GF-D8 (cell line): ENCODE data around the gene GJA1.
"Not testable (repeated sequence)": the region's sequence is repeated elsewhere in the genome, so short reads cannot be mapped to it uniquely, and the experiment has no call there.

Source experiments
- DNase-seq: peaks from one replicate; lab custom pipeline; 2025; lab: John Stamatoyannopoulos, UW

Gene GJA1

GRCh38 chr6:121437851-121438651 lies 2.6 kb downstream of the GJA1 start:
- DNase-seq = no peak

DNA sequence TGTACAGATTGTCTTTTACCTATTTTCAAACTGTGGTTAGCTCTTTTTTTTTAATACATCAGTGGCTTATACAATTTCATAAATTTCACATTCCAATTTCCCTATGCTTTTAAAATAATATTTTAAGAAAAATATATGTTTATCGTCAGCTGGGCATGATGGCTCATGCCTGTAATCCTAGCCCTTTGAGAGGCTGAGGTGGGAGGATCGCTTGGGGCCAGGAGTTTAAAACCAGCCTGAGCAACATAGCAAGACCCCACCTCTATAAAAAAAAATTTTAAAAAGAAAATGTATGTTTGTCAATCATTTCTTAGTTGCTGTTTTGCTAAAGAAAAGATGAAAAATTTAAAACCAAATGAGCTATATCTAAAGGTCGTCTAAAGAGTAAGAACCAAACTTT lies 3.4 kb downstream of the GJA1 start:
- DNase-seq = no peak

DNA sequence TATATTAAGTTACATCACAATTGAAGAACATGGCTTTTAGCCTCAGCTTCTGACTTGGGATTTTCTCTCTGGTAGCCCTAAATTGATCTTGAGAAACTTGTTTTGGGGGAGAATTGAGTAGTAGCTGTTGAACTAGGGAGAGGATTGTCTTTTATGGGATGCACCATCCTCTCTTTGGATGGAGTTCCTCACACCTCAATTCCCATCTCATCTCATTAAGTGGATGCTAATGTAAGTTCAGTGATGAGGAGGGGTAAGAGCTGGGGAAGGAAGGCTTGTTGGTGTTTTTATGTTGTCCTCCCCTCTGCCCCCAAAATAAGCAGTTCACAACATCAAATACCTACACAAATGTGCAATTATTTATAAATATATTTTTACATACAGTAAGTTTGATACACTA lies 4.0 kb downstream of the GJA1 start:
- no peak for DNase-seq

- DNase-seq = no peak
Observed at GRCh38 chr6:121439926-121440325, 4.5 kb downstream of the GJA1 start.

DNA sequence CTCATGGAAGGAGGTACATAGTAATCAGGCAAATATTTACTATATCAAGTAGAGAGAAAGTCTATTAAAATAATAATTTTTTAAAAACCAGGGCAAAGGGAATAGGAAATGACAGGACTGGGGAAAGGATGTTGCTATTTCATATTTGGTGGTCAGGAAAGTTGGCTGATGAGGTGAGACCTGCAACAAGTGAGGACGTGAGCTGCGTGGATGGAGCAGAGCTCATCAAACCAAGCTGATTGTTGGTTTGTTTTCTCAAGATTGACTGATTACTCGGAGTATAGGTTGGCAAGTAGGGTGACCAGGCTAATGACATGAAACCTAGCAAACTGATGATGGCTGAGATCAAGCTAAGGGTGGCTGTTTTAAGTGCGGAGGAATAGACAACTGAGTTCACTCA lies 6.0 kb downstream of the GJA1 start:
- DNase-seq = no peak

- no peak for DNase-seq
Observed at GRCh38 chr6:121442576-121442975, 7.1 kb downstream of the GJA1 start.

DNA sequence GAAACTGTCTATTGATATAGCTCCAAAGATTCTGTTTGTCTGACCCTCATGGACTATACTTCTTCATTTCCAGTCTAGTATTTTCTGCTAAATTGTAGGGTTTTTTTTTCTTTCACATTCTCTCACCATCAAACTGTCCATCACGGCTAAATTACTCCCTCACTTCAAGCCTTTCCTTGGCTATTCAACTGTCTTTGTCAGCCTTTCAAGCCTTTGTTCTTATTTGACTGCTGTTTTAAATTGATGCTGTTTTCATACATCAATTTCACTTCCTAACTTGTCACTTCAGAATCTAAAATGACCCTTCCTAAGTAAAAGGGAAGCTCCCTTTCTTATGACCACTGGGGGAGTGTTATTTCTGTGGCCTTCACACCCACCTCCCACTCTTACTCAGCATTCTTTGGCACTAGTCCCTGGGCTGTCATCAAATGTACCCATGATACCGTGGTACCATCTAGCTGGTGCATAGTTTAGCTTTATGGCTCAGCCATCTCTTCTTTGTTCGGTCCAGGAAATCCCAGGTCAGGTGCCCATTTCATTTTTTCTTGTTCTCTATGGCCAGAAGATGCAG lies 8.6 kb downstream of the GJA1 start:
- no peak for DNase-seq

- DNase-seq = not testable (repeated sequence)
Observed at GRCh38 chr6:121446705-121447104, 11.3 kb downstream of the GJA1 start.

GRCh38 chr6:121447746-121448145 lies 12.3 kb downstream of the GJA1 start:
- not testable (repeated sequence) for DNase-seq

GRCh38 chr6:121448528-121448927 lies 13.1 kb downstream of the GJA1 start:
- not testable (repeated sequence) for DNase-seq

DNA sequence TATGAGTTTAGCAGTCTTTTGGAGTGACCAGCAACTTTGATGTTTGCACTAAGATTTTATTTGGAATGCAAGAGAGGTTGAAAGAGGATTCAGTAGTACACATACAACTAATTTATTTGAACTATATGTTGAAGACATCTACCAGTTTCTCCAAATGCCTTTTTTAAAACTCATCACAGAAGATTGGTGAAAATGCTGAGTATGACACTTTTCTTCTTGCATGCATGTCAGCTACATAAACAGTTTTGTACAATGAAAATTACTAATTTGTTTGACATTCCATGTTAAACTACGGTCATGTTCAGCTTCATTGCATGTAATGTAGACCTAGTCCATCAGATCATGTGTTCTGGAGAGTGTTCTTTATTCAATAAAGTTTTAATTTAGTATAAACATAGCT lies 13.9 kb downstream of the GJA1 start:
- DNase-seq = no peak

- no peak for DNase-seq
Observed at GRCh38 chr6:121450242-121450641, 14.8 kb downstream of the GJA1 start.

GRCh38 chr6:121451250-121451649 lies 15.8 kb downstream of the GJA1 start:
- no peak for DNase-seq

- no peak for DNase-seq
Observed at GRCh38 chr6:121453191-121453590, 17.7 kb downstream of the GJA1 start.

- no peak for DNase-seq
Observed at GRCh38 chr6:121460170-121460569, 24.7 kb downstream of the GJA1 start.

- DNase-seq = no peak
Observed at GRCh38 chr6:121463087-121463486, 27.6 kb downstream of the GJA1 start.

DNA sequence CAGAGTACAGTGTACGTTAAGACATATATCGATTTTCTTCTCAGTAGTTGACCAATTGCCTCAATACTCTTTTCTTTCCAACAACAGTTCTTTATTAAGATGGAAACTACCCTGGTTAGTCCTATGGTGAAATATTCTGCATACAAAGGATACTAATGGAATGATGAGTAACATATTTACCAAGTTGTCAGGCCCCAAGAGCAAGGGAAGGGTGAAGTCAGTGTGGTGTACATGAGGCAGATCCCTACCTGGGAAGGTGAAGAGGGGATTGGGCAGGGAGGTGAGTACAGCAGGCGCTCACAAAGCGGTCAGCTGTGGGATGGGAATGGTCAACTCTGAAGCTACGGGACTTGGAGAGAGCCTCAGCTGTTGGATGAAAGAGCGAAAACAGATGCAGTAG lies 29.7 kb downstream of the GJA1 start:
- DNase-seq = no peak

DNA sequence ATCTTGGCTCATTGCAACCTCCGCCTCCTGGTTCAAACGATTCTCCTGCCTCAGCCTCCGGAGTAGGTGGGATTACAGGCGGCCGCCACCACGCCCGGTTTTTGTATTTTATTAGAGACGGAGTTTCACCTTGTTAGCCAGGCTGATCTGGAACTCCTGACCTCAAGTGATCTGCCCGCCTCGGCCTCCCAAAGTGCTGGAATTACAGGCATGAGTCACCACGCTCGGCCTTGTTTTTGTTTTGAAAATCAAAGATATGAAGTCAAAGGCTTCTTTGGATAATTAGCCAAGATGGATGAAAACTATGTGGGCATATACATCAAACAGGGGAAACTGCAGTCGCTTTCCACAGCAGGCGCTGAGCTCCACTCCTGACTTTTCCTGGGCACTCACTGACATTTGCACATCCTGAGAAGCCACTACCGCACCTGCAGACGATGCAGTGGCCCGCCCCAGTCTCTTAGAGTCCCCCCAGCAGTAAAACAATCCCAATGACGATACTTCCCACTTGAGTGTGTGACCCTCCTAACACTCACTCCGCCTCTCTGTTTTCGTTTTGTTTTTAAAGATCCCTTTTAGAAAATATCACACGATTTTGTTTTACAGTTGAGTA lies 44.1 kb downstream of the GJA1 start:
- no peak for DNase-seq

GRCh38 chr6:121480099-121480713 lies 44.8 kb downstream of the GJA1 start:
- no peak for DNase-seq

GRCh38 chr6:121482004-121482693 lies 46.7 kb downstream of the GJA1 start:
- DNase-seq = no peak

GRCh38 chr6:121482751-121483150 lies 47.3 kb downstream of the GJA1 start:
- DNase-seq = no peak

- DNase-seq = no peak
Observed at GRCh38 chr6:121485359-121485811, 49.9 kb downstream of the GJA1 start.
